ENCODE data around the gene ABI3. TPM values are rescaled to one million over a fixed set of nuclear protein-coding genes. Genes with fewer than 3 reads are reported as not detected.

Gene ABI3
- total RNA-seq, 1 experiment from 2014 or later, result not detected

DNA sequence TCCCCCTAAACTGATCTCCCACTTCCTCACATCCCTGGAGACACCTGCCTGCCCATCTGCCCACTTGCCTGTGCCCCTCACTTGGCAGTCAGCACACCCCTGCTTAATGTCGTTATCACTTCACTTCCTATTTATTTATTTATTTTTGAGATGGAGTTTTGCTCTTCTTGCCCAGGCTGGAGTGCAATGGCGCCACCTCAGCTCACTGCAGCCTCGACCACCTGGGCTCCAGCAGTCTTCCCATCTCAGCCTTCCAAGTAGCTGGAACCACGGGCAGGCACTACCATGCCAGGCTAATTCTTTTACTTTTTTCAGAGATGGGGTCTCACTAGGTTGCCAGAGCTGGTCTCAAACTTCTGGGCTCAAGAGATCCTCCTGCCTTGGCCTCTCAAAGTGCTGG, 43.6 kb downstream of the ABI3 start:
- Histone ChIP-seq H3K4me2 (no peak overlapping the region), H3K79me2 (ENCODE audit: low read depth) (no peaks in the 10 kb centered on the region), H3K27me3 (ENCODE audit: insufficient read depth, low read depth) (no peaks in the 10 kb centered on the region), H3K4me1 (replicated peaks; ENCODE audit: insufficient read depth) (peaks cover 8% of the 10 kb centered on the region), H3K27ac (no peak overlapping the region), H3K9me2 (ENCODE audit: insufficient read depth) (no peaks in the 10 kb centered on the region), H3K4me3 (no peak overlapping the region), H3K36me3 (ENCODE audit: low read depth) (no peaks in the 10 kb centered on the region), H4K20me1 (ENCODE audit: insufficient read depth) (no peaks in the 10 kb centered on the region), H2AFZ (no peak overlapping the region), H3F3A (ENCODE audit: insufficient read depth, low read depth) (peaks cover 6% of the 10 kb centered on the region; the same call in 1 of the 2 replicates), H3K9me3 (ENCODE audit: insufficient read depth, low read depth) (no peaks in the 10 kb centered on the region)
- TF ChIP-seq, protein P1, sequence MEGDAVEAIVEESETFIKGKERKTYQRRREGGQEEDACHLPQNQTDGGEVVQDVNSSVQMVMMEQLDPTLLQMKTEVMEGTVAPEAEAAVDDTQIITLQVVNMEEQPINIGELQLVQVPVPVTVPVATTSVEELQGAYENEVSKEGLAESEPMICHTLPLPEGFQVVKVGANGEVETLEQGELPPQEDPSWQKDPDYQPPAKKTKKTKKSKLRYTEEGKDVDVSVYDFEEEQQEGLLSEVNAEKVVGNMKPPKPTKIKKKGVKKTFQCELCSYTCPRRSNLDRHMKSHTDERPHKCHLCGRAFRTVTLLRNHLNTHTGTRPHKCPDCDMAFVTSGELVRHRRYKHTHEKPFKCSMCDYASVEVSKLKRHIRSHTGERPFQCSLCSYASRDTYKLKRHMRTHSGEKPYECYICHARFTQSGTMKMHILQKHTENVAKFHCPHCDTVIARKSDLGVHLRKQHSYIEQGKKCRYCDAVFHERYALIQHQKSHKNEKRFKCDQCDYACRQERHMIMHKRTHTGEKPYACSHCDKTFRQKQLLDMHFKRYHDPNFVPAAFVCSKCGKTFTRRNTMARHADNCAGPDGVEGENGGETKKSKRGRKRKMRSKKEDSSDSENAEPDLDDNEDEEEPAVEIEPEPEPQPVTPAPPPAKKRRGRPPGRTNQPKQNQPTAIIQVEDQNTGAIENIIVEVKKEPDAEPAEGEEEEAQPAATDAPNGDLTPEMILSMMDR (conservative IDR thresholded peaks at IDR 0.05), result no peak
- no peak for TF ChIP-seq EZH2 (IDR thresholded peaks at IDR 0.05; ENCODE audit: low read depth)
- intact Hi-C loops (cut with micrococcal nuclease; ENCODE audit: unreplicated experiment), result no loop called here
- DNase-seq, result no peak
- BruUV-seq (replicated peaks), result no TSS peak
- ChIA-PET POLR2A (ENCODE audit: unreplicated experiment) (no interaction called here), CTCF (interaction anchor here (0.7 kb wide), 1 partner anchor 9 kb away, joined by 3 read pairs; no protein-coding TSS in a partner anchor)

DNA sequence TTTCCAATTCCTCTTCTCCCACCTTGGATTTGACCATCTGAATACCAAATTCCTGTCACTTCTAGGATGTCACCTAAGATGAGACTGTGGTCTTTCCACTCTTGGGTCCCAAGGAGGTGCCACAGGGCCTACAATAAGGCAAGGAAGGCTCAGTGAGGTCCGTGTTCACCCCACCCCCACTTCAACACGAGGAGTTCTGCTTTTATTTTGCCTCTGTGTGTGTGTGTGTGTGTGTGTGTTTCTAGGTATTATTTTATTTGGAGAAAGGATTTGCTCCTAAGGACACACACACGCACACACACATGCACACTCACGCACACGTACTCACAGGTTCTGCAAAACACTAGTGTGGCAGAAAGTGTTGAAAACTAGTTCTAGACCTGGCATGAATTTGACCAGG, 44.6 kb downstream of the ABI3 start:
- CTCF ChIA-PET, result interaction anchor here (0.6 kb wide), 2 partner anchors 27 to 141 kb away, joined by 3 read pairs; no protein-coding TSS in a partner anchor
- TF ChIP-seq, protein P1 (conservative IDR thresholded peaks at IDR 0.05), result no peak
- TF ChIP-seq EZH2 (IDR thresholded peaks at IDR 0.05; ENCODE audit: low read depth), result no peak
- H3K9me2 ChIP-seq (ENCODE audit: insufficient read depth), result no peaks in the 10 kb centered on the region
- no peaks in the 10 kb centered on the region for H4K20me1 ChIP-seq (ENCODE audit: insufficient read depth)
- H3K4me3 ChIP-seq, result no peak overlapping the region
- H3K79me2 ChIP-seq (ENCODE audit: low read depth), result no peaks in the 10 kb centered on the region
- H3K27ac ChIP-seq, result no peak overlapping the region
- H3K36me3 ChIP-seq (ENCODE audit: low read depth), result no peaks in the 10 kb centered on the region
- peaks cover 6% of the 10 kb centered on the region; the same call in 1 of the 2 replicates for H3F3A ChIP-seq (ENCODE audit: insufficient read depth, low read depth)
- H2AFZ ChIP-seq, result no peak overlapping the region
- 0 out of 2 replicates have a peak, but pooled peaks cover 3% of the 10 kb centered on the region for H3K4me1 ChIP-seq (replicated peaks; ENCODE audit: insufficient read depth)
- H3K27me3 ChIP-seq (ENCODE audit: insufficient read depth, low read depth), result no peaks in the 10 kb centered on the region
- POLR2A ChIA-PET (ENCODE audit: unreplicated experiment), result no interaction called here
- no TSS peak for BruUV-seq (replicated peaks)
- DNase-seq, result no peak
- no peak overlapping the region for H3K4me2 ChIP-seq
- H3K9me3 ChIP-seq (ENCODE audit: insufficient read depth, low read depth), result no peaks in the 10 kb centered on the region
- intact Hi-C loops (cut with micrococcal nuclease; ENCODE audit: unreplicated experiment), result no loop called here

DNA sequence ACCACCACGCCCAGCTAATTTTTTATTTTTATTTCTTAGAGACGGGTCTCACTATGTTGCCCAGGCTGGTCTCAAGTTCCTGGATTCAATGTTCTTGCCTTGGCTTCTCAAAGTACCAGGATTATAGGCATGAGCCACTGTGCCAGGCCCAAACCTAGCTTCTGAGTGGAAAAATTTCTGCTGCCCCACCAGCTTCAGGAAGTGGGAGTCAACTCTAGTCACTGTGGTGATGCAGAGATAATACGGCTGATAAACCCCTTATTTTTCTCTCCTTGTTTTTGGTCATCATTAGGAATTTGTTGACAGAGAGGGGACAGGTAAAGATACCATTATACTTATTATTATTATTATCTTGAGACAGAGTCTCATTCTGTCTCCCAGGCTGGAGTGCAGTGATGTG, 47.9 kb downstream of the ABI3 start:
- no peak for TF ChIP-seq EZH2 (IDR thresholded peaks at IDR 0.05; ENCODE audit: low read depth)
- TF ChIP-seq, protein P1 (conservative IDR thresholded peaks at IDR 0.05), result no peak
- DNase-seq, result no peak
- 0 out of 2 replicates have a peak, but pooled peaks cover 3% of the 10 kb centered on the region for H3K4me1 ChIP-seq (replicated peaks; ENCODE audit: insufficient read depth)
- BruUV-seq (replicated peaks), result no TSS peak
- H3F3A ChIP-seq (ENCODE audit: insufficient read depth, low read depth), result peaks cover 10% of the 10 kb centered on the region; the same call in 1 of the 2 replicates
- H3K9me2 ChIP-seq (ENCODE audit: insufficient read depth), result no peaks in the 10 kb centered on the region
- no peak overlapping the region for H3K4me2 ChIP-seq
- no peak overlapping the region for H3K27ac ChIP-seq
- no peaks in the 10 kb centered on the region for H3K9me3 ChIP-seq (ENCODE audit: insufficient read depth, low read depth)
- no peaks in the 10 kb centered on the region for H3K27me3 ChIP-seq (ENCODE audit: insufficient read depth, low read depth)
- CTCF ChIA-PET, result no interaction called here
- no peaks in the 10 kb centered on the region for H3K79me2 ChIP-seq (ENCODE audit: low read depth)
- POLR2A ChIA-PET (ENCODE audit: unreplicated experiment), result interaction anchor here (0.6 kb wide), 2 partner anchors 9 to 230 kb away, joined by 14 to 31 read pairs; no protein-coding TSS in a partner anchor
- H3K4me3 ChIP-seq, result no peak overlapping the region
- no peaks in the 10 kb centered on the region for H4K20me1 ChIP-seq (ENCODE audit: insufficient read depth)
- no peak overlapping the region for H2AFZ ChIP-seq
- no peaks in the 10 kb centered on the region for H3K36me3 ChIP-seq (ENCODE audit: low read depth)
- intact Hi-C loops (cut with micrococcal nuclease; ENCODE audit: unreplicated experiment), result no loop called here

Data from PC-9 (cell line).